ENCODE data around the gene SLC17A3.

GRCh38 chr6:25896252-25896651, 22.2 kb upstream of the SLC17A3 start:
- TF ChIP-seq, protein P1, sequence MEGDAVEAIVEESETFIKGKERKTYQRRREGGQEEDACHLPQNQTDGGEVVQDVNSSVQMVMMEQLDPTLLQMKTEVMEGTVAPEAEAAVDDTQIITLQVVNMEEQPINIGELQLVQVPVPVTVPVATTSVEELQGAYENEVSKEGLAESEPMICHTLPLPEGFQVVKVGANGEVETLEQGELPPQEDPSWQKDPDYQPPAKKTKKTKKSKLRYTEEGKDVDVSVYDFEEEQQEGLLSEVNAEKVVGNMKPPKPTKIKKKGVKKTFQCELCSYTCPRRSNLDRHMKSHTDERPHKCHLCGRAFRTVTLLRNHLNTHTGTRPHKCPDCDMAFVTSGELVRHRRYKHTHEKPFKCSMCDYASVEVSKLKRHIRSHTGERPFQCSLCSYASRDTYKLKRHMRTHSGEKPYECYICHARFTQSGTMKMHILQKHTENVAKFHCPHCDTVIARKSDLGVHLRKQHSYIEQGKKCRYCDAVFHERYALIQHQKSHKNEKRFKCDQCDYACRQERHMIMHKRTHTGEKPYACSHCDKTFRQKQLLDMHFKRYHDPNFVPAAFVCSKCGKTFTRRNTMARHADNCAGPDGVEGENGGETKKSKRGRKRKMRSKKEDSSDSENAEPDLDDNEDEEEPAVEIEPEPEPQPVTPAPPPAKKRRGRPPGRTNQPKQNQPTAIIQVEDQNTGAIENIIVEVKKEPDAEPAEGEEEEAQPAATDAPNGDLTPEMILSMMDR (IDR thresholded peaks at IDR 0.05; ENCODE audit: low read length), result no peak
- TF ChIP-seq EZH2phosphoT487 (IDR thresholded peaks at IDR 0.05; ENCODE audit: low read length), result no peak

All from MM.1S (cell line).